AG20443 (cell line): ENCODE results near the gene TOP1.

Experiments
- DNase-seq: peaks from one replicate; pipeline ENCODE4 v3.0.0; 2012; ENCODE audit warnings: low spot score, mixed read lengths

The TOP1 gene

DNA sequence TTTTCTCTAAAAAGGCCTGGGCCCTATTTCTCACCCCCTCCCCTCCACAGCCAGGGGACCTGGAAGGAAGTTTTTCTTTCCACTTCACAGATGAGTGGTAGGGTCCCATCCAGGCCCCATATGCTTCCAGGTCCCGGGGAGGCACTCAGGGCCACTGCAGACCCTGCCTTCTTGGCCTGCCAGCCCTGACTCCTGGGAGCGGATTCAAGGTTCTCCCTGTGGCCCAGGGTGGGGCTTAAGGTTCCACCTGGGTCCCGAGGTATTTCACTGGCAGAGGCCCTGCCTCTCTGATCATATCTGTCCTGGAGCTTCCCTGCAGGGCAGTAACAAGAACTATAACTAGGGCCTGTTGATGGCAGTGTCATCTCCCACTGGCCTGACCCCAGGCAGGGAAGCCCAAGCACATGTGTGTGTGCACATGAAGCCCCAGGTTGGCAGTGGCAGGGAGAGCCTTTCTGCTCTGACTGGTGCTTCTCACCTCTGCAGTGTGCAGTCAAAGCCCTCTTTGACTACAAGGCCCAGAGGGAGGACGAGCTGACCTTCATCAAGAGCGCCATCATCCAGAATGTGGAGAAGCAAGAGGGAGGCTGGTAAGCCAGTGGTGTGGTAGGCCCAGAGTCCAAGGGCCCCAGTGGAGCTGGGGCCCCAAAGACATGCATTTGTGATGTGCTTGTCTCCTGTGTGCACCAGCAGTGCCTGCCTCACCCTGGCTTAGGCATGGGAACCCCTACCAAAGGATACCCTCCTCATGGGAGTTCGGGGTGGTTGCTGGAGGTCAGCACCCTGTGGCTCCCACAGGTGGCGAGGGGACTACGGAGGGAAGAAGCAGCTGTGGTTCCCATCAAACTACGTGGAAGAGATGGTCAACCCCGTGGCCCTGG lies 139.9 kb downstream of the TOP1 start:
- DNase-seq, result no peak

DNA sequence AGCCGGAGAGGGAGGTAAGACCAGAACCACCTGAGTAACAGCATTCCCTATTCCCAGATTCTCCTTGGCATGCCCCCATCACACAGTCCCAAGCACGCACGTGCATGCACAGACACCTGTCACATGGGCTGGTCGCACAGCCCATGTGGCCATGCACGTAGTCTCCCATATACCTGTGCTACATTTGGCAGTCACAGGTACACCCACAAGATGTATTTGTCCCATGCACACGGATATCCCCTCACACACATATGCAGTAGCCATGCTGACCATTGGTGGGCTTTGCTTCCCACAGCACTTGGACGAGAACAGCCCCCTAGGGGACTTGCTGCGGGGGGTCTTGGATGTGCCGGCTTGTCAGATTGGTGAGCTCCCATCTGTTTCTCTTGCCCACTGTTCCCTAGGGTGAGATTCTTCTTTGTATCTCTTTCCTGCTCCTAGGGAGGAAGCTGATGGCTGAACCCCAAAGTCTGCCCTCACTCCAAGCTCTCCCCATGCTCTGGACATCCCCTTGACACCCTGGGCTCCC lies 140.6 kb downstream of the TOP1 start:
- no peak for DNase-seq

- DNase-seq, result peak; percentile 77
Measured at GRCh38 chr20:41169791-41170351, 141.2 kb downstream of the TOP1 start.

DNA sequence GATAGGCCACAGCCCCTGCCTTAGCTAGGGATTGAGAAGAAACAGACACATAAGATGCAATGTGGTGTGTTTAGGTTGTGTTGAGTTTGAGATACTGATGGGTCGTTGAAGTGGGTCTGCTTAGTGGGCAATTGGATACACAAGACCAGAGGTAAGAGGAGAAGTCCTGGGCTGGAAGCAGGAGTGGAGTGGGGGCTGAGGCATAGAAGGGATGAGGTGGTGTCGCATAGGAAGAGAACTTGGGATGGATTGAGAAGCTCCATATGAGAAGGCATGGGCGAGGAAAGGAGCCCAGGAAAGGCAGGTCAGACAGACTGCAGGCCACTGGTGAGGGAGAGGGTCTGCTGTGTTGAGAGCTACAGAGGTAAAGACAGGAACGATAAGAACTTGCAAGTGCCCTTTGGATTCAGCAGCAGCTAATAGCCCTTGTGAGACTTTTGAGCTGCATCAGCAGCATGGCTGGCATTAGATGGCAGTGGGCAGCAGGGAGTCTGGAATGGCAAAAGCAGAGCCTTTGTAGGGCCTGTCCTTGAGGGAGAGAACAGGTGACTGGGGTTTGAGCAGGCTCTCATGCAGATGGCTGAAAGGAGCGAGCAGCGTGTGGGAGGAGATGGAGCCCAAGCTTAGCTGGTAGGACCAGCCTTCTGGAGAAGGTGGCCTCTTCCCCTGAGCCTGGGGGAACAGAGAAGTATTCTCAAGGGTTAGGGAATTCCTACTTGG lies 141.9 kb downstream of the TOP1 start:
- DNase-seq, result no peak

DNA sequence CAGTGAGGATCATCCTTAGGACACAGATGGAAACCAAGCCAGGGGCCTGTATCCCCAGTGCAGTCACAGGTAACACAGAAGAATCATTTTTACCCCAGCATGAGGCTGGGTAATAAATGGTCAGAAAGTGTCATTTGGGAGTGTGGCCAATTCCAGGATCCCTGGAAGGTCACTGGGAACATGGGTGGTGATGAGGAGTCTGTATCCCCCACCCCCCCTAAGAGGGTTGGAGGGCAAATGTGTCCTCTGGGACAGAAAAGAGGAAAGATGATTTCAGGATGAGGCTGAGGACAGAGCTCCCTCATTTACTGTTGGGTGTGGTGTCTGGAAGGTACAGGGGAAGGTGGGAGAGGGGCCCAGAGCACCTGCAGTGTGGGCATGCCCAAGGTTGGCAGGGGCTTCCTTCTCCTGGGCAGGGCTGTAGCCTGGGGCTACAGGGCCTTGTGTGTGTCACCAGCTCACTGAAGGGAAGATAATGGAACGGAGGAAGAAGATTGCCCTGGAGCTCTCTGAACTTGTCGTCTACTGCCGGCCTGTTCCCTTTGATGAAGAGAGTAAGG lies 143.2 kb downstream of the TOP1 start:
- no peak for DNase-seq

DNA sequence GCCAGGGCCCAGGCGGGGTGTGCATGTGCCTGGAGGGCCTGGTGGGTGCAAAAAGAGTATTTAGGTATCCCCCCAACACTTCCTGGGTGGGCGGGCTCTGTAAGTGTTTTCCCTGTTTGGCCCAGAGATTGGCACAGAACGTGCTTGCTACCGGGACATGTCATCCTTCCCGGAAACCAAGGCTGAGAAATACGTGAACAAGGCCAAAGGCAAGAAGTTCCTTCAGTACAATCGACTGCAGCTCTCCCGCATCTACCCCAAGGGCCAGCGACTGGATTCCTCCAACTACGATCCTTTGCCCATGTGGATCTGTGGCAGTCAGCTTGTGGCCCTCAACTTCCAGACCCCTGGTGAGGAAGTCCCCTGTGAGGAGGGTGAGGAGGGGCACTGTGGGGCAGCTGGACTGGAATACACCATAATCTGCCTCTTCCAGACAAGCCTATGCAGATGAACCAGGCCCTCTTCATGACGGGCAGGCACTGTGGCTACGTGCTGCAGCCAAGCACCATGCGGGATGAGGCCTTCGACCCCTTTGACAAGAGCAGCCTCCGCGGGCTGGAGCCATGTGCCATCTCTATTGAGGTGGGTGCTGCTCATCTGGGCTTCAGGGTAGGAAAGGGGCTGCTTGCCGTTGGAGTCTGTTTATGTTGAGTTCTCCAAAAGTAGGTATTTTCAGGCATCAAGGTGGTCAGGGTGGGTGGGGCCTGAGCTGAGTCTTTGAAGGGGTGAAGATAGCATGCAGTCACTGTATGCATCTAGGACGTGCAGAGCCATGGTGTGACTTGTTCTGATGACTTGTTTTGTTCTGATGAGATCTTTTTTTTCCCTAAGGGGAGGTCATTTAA lies 143.9 kb downstream of the TOP1 start:
- DNase-seq, result no peak

DNA sequence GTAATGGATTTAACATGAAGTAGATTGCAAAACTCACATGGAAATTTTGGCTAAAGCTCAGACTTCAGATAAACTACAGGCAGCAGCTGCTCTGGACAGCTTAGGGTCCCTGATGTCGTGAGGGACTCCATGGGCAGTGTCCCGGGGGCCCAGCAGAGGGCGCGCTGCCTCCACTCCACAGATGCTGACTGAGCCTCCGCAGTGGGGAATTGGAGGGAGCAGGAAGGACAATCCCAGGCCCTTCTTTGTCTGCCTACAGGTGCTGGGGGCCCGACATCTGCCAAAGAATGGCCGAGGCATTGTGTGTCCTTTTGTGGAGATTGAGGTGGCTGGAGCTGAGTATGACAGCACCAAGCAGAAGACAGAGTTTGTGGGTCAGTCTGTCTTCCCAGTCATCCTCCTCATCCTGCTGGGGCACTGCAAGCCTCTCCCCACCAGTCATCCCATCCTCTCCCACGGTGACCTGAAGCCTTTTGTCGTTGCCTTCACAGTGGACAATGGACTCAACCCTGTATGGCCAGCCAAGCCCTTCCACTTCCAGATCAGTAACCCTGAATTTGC lies 144.6 kb downstream of the TOP1 start:
- DNase-seq, result peak; percentile 90

- DNase-seq, result no peak
Measured at GRCh38 chr20:41173791-41174341, 145.2 kb downstream of the TOP1 start.
